ENCODE measurements around the gene RNF223. TPM values are rescaled to one million over a fixed set of nuclear protein-coding genes. Genes with fewer than 3 reads are reported as not detected.

The RNF223 gene
- total RNA-seq, 5 donors from 2014 or later (not counting 1 experiment from before 2014, with no cell fraction given) = not detected

DNA sequence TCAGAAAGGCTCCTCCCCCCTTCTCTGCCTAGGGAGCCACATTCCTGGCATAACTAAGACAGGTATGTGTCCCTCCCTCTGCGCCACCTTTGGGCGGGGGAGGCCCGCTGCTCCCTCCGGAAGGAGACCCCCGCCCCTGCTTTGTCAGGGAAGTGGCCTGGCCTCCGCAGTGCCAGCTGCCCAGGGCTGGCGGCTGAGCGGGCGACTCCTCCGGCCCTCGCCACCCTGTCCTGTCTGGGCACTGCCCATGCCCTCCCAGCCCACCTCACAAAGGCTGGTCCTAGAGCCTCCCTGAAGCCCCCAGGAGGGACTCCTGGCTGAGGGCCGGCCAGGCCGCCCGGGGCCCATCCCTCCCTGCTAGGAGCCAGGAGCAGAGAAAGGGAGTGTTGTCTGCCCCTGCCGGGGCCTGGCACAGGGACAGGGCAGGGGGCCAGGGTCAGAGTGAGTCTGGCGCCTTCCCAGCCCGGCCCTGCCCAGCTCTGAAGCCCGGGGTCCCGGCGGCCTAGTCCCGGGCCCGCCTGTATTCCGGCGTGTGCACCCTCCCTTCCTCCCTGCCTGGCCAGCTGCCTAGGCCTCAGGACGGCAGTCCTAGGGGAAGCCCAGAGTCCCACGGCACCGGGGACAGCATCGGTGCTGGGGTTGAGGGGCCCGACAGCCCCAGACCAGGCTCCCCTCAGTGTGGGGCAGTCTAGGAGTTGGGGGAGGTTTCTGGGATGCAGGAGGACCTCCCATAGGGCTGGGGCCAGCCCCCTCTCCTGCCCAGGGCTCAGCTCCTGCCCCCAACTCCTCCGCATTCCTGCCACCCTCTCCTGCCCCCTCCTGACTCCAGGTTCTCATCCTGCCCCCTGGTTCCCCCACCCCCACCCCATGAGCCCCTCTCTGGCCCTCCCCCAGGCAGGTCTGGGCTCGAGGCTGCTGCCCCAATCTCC, 49.1 kb downstream of the RNF223 start:
- no peak for DNase-seq
- no peak for ATAC-seq (replicated peaks in 1 of 4)
- H3K4me3 ChIP-seq (ENCODE audit: control insufficient read depth in 1 of 2, extremely low read depth in 1 of 2, low read length in 1 of 2) = no peak overlapping the region
- Mint-ChIP-seq H3K36me3 (no peaks in the 10 kb centered on the region), H3K4me3 (no peak overlapping the region), H3K4me1 (peaks cover 0 to 11% (median 2%) of the 10 kb centered on the region in 3 donors), H3K9me3 (no peaks in the 10 kb centered on the region), H3K27ac (no peak overlapping the region), H3K27me3 (peaks cover 0 to 2% of the 10 kb centered on the region in 2 donors)
- H3K27me3 ChIP-seq (replicated peaks in 1 of 2; ENCODE audit: control insufficient read depth in 2 of 2, extremely low read depth in 1 of 2, insufficient read depth in 2 of 2, low read length in 1 of 2) = peaks cover 0 to 53% of the 10 kb centered on the region in 2 experiments
- CTCF ChIA-PET = no interaction called here
- no peaks in the 10 kb centered on the region for H3K9me3 ChIP-seq
- H3K36me3 ChIP-seq (ENCODE audit: control insufficient read depth in 2 of 2, extremely low read depth in 1 of 2, insufficient read depth in 1 of 2, low read length in 1 of 2) = no peaks in the 10 kb centered on the region
- 98% methylated on average over 8 of the region's 31 CpGs for WGBS (ENCODE audit: insufficient coverage)
- H3K4me1 ChIP-seq (ENCODE audit: control insufficient read depth in 1 of 2, extremely low read depth in 1 of 2, insufficient read depth in 2 of 2, low read length in 2 of 2) = peaks cover 0 to 23% of the 10 kb centered on the region in 2 experiments
- POLR2A ChIA-PET = no interaction called here
- no peak overlapping the region for H3K27ac ChIP-seq (ENCODE audit: low read length)

DNA sequence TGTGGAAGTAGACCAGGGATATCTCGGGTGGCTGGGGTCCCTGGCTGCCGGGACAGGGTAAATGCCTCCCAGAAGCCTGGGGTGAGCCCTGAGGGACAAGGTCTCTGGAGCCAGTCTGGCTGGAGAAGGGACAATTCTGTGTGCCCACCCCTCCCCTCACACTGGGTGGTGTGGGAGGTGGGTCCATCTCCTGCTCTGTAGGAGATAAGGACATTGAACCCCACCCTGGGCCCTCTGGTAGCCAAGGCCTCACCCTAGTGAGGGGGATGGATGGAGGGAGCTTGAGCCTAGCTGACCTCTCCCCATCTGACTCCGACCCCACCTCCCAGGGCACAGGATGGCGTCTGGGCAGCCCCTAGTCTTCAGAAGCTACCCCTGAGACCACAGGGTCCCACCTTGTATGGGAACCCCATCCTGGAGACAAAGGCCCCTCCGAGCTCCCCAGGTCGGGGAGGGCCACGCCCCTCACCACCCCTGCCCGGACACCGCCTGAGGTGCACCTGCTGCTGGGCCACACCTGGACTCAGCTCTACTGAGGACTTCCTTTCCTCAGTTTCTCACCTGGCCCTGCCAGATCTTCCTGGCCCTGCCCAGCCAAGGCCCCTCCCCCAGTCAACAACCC, 49.8 kb downstream of the RNF223 start:
- POLR2A ChIA-PET = no interaction called here
- Histone ChIP-seq H3K36me3 (ENCODE audit: control insufficient read depth in 2 of 2, extremely low read depth in 1 of 2, insufficient read depth in 1 of 2, low read length in 1 of 2) (no peaks in the 10 kb centered on the region), H3K27ac (ENCODE audit: low read length) (no peak overlapping the region), H3K4me3 (ENCODE audit: control insufficient read depth in 1 of 2, extremely low read depth in 1 of 2, low read length in 1 of 2) (no peak overlapping the region), H3K27me3 (replicated peaks in 1 of 2; ENCODE audit: control insufficient read depth in 2 of 2, extremely low read depth in 1 of 2, insufficient read depth in 2 of 2, low read length in 1 of 2) (peaks cover 0 to 53% of the 10 kb centered on the region in 2 experiments), H3K4me1 (ENCODE audit: control insufficient read depth in 1 of 2, extremely low read depth in 1 of 2, insufficient read depth in 2 of 2, low read length in 2 of 2) (peaks cover 0 to 23% of the 10 kb centered on the region in 2 experiments), H3K9me3 (no peaks in the 10 kb centered on the region)
- no peaks in the 10 kb centered on the region for H3K9me3 Mint-ChIP-seq
- H3K4me3 Mint-ChIP-seq = no peak overlapping the region
- H3K27me3 Mint-ChIP-seq = peaks cover 0 to 2% of the 10 kb centered on the region in 2 donors
- CTCF ChIA-PET = no interaction called here
- no peak for ATAC-seq (replicated peaks in 1 of 4)
- no peak for DNase-seq
- no peaks in the 10 kb centered on the region for H3K36me3 Mint-ChIP-seq
- no peak overlapping the region for H3K27ac Mint-ChIP-seq
- 90% methylated on average over 5 of the region's 9 CpGs for WGBS (ENCODE audit: insufficient coverage)
- H3K4me1 Mint-ChIP-seq = peaks cover 0 to 11% (median 2%) of the 10 kb centered on the region in 3 donors

DNA sequence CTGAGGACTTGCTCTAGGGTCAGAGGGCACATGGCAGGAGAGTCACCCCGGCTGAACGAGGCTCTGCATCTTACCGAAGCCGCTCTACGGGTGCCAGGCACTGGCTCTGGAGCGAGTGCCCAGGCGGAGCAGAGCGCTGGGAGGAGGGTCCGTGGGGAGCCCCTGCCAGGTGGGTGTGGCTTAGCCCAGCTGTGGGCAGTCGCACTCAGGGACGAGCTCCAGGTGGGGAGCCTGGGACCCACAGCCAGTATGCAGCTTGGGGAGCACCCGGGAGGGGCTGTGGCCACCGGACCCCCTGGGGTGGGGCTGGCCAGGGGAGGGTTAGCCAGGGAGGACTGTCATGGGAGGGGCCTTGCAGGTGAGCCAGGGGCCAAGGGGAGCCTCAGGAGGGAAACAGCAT, 50.4 kb downstream of the RNF223 start:
- H3K27me3 ChIP-seq (replicated peaks in 1 of 2; ENCODE audit: control insufficient read depth in 2 of 2, extremely low read depth in 1 of 2, insufficient read depth in 2 of 2, low read length in 1 of 2) = peaks cover 0 to 53% of the 10 kb centered on the region in 2 experiments
- H3K9me3 ChIP-seq = no peaks in the 10 kb centered on the region
- Mint-ChIP-seq H3K4me3 (no peak overlapping the region), H3K27ac (no peak overlapping the region), H3K9me3 (no peaks in the 10 kb centered on the region), H3K4me1 (peaks cover 0 to 15% (median 4%) of the 10 kb centered on the region in 3 donors), H3K27me3 (peaks cover 0 to 2% of the 10 kb centered on the region in 2 donors), H3K36me3 (no peaks in the 10 kb centered on the region)
- DNase-seq = no peak
- H3K4me3 ChIP-seq (ENCODE audit: control insufficient read depth in 1 of 2, extremely low read depth in 1 of 2, low read length in 1 of 2) = no peak overlapping the region
- no peak overlapping the region for H3K27ac ChIP-seq (ENCODE audit: low read length)
- ATAC-seq (replicated peaks in 1 of 4) = no peak
- ChIA-PET POLR2A (no interaction called here), CTCF (interaction anchor here in 1 of 2 donors (0.5 kb wide), 1 partner anchor 264 kb away, joined by 5 read pairs; no protein-coding TSS in a partner anchor)
- H3K4me1 ChIP-seq (ENCODE audit: control insufficient read depth in 1 of 2, extremely low read depth in 1 of 2, insufficient read depth in 2 of 2, low read length in 2 of 2) = peaks cover 0 to 29% of the 10 kb centered on the region in 2 experiments
- WGBS (ENCODE audit: insufficient coverage) = 69% methylated on average over 12 of the region's 13 CpGs
- H3K36me3 ChIP-seq (ENCODE audit: control insufficient read depth in 2 of 2, extremely low read depth in 1 of 2, insufficient read depth in 1 of 2, low read length in 1 of 2) = no peaks in the 10 kb centered on the region

DNA sequence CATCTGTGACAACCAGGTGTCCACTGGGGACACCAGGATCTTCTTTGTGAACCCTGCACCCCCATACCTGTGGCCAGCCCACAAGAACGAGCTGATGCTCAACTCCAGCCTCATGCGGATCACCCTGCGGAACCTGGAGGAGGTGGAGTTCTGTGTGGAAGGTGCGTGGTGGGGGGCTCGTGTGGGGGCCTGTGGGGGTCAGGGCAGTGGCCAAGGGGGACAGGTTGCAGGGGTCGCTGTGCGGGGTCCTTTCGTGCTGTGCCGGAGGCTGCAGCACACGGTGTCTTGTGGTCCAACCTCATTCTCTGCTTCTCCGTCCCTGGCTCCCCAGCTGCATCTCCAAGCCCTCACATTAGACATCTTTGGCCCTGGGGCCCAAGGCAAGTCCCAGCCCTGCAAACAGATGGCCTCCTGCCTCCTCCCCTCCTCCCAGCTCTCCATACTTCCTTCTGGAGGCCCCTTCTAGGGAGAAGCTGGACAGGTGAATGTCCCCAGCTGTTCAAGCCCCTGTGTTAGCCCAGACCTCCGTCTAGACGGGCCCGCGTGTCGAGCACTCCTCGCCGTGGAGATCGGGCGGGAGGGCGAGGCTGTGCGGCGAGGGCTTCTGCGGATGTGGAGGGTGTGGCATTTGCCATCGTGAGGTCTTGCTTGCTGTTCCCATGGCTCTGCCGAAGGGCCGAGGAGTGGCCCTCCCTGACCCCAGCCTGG, 51.6 kb downstream of the RNF223 start:
- Mint-ChIP-seq H3K4me3 (peak overlapping the region in 2 of 3 donors; percentile 13 to 37), H3K27me3 (peaks cover 0 to 2% of the 10 kb centered on the region in 2 donors), H3K27ac (no peak overlapping the region), H3K4me1 (peaks cover 0 to 16% (median 8%) of the 10 kb centered on the region in 3 donors), H3K9me3 (no peaks in the 10 kb centered on the region), H3K36me3 (no peaks in the 10 kb centered on the region)
- H3K9me3 ChIP-seq = no peaks in the 10 kb centered on the region
- DNase-seq = no peak
- peaks cover 0 to 31% of the 10 kb centered on the region in 2 experiments for H3K4me1 ChIP-seq (ENCODE audit: control insufficient read depth in 1 of 2, extremely low read depth in 1 of 2, insufficient read depth in 2 of 2, low read length in 2 of 2)
- no peaks in the 10 kb centered on the region for H3K36me3 ChIP-seq (ENCODE audit: control insufficient read depth in 2 of 2, extremely low read depth in 1 of 2, insufficient read depth in 1 of 2, low read length in 1 of 2)
- ChIA-PET POLR2A (no interaction called here), CTCF (interaction anchor here in 1 of 2 donors (0.5 kb wide), 1 partner anchor 421 kb away, joined by 6 read pairs; no protein-coding TSS in a partner anchor)
- no peak overlapping the region for H3K27ac ChIP-seq (ENCODE audit: low read length)
- 80% methylated on average over 22 of the region's 27 CpGs for WGBS (ENCODE audit: insufficient coverage)
- no peak for ATAC-seq (replicated peaks in 1 of 4)
- no peak overlapping the region for H3K4me3 ChIP-seq (ENCODE audit: control insufficient read depth in 1 of 2, extremely low read depth in 1 of 2, low read length in 1 of 2)
- peaks cover 0 to 51% of the 10 kb centered on the region in 2 experiments for H3K27me3 ChIP-seq (replicated peaks in 1 of 2; ENCODE audit: control insufficient read depth in 2 of 2, extremely low read depth in 1 of 2, insufficient read depth in 2 of 2, low read length in 1 of 2)

DNA sequence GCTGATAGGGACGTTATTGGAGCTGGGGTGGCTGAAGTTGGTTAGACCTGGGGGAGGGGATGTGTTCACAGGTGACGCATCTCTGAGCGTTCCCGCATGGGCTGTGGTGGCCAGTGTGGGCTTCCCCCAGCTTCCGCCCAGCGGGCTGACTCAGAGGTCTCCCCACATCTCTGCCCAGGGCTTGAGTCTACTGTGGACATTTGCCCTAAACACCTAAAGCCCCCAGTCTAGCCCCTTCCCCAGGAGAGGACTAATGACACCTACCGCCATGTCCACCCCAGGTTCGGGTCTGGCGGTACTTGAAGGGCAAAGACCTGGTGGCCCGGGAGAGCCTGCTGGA, 52.2 kb downstream of the RNF223 start:
- Histone ChIP-seq H3K27me3 (replicated peaks in 1 of 2; ENCODE audit: control insufficient read depth in 2 of 2, extremely low read depth in 1 of 2, insufficient read depth in 2 of 2, low read length in 1 of 2) (peaks cover 0 to 54% of the 10 kb centered on the region in 2 experiments), H3K36me3 (ENCODE audit: control insufficient read depth in 2 of 2, extremely low read depth in 1 of 2, insufficient read depth in 1 of 2, low read length in 1 of 2) (no peaks in the 10 kb centered on the region), H3K27ac (ENCODE audit: low read length) (no peak overlapping the region), H3K4me3 (ENCODE audit: control insufficient read depth in 1 of 2, extremely low read depth in 1 of 2, low read length in 1 of 2) (no peak overlapping the region), H3K4me1 (ENCODE audit: control insufficient read depth in 1 of 2, extremely low read depth in 1 of 2, insufficient read depth in 2 of 2, low read length in 2 of 2) (peaks cover 0 to 35% of the 10 kb centered on the region in 2 experiments), H3K9me3 (no peaks in the 10 kb centered on the region)
- no peak overlapping the region for H3K27ac Mint-ChIP-seq
- H3K27me3 Mint-ChIP-seq = no peaks in the 10 kb centered on the region
- peaks cover 4 to 21% (median 12%) of the 10 kb centered on the region in 3 donors for H3K4me1 Mint-ChIP-seq
- ChIA-PET POLR2A (no interaction called here), CTCF (no interaction called here)
- WGBS (ENCODE audit: insufficient coverage) = 89% methylated on average over 3 of the region's 10 CpGs
- no peaks in the 10 kb centered on the region for H3K9me3 Mint-ChIP-seq
- ATAC-seq (replicated peaks in 1 of 4) = no peak
- H3K36me3 Mint-ChIP-seq = no peaks in the 10 kb centered on the region
- H3K4me3 Mint-ChIP-seq = peak overlapping the region in 1 of 3 donors; percentile 13
- DNase-seq = no peak

All from T-cell (primary cell).